ENCODE measurements around the gene DYNLT2. TPM values are rescaled to one million over a fixed set of nuclear protein-coding genes. Genes with fewer than 3 reads are reported as not detected.
"Not testable (repeated sequence)": the region's sequence is repeated elsewhere in the genome, so short reads cannot be mapped to it uniquely, and the experiment has no call there.

Gene DYNLT2
- polyA plus RNA-seq, 2 donors = 1.3 to 2.7 TPM

DNA sequence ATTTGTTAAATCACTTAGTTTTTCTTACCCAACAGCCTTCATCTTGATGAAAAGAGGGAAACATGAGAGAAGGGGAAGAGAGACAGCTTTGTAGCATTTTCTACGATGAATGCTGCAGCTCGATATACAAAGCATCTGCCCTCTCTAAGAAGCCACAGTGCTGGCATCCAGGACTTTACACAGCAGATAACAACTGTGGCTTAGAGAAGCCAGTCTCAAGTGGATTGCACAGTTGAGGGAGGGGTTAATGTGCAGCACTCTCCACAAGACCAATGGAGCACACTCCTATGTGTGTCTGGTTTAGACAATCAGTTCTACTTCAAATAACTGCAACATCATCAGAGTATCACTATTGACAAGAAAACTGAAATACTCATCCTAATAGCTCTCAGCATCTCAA is 43.6 kb downstream of the DYNLT2 start:
- H3K27me3 ChIP-seq (ENCODE audit: control insufficient read depth in 1 of 2, insufficient read depth in 2 of 2, low read length in 2 of 2) = no peaks in the 10 kb centered on the region
- H3K4me3 ChIP-seq (ENCODE audit: low read depth in 1 of 2, low read length in 2 of 2) = no peak overlapping the region
- 91 to 98% methylated on average over 2 of the region's 2 CpGs for WGBS, 2 donors
- no peaks in the 10 kb centered on the region for H3K9me3 ChIP-seq (ENCODE audit: control insufficient read depth in 2 of 2, insufficient read depth in 1 of 2, low read depth in 1 of 2, low read length in 1 of 2)
- H3K27ac ChIP-seq (ENCODE audit: low read depth in 2 of 2, low read length in 1 of 2) = no peak overlapping the region
- H3K4me1 ChIP-seq (ENCODE audit: control insufficient read depth in 2 of 2, insufficient read depth in 2 of 2, low read length in 1 of 2) = peaks cover 0 to under 1% of the 10 kb centered on the region in 2 donors
- H3K36me3 ChIP-seq (ENCODE audit: control insufficient read depth in 2 of 2, insufficient read depth in 2 of 2, low read length in 1 of 2) = no peaks in the 10 kb centered on the region

DNA sequence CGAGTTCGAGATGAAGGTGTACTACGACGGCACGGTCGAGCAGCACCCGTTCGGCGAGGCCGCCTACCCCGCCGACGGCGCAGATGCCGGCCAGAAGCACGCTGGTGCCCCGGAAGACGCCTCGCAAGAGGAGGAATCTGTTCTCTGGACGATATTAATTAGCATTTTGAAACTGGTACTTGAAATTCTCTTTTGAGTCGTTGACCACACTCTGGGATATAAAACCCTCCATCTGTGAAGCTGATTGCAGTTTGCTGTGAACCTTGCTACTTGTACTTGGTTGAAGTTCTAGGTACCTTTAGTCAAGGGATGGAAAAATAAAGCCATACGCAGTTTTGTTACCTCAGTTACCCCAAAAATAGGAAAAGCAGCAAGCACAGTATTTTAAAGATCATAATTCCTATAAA is 48.5 kb downstream of the DYNLT2 start:
- Histone ChIP-seq H3K27me3 (ENCODE audit: control insufficient read depth in 1 of 2, insufficient read depth in 2 of 2, low read length in 2 of 2) (no peaks in the 10 kb centered on the region), H3K27ac (ENCODE audit: low read depth in 2 of 2, low read length in 1 of 2) (peak overlapping the region; percentile 96), H3K36me3 (ENCODE audit: control insufficient read depth in 2 of 2, insufficient read depth in 2 of 2, low read length in 1 of 2) (no peaks in the 10 kb centered on the region), H3K4me3 (ENCODE audit: low read depth in 1 of 2, low read length in 2 of 2) (peak overlapping the region; percentile 87 to 100), H3K9me3 (ENCODE audit: control insufficient read depth in 2 of 2, insufficient read depth in 1 of 2, low read depth in 1 of 2, low read length in 1 of 2) (no peaks in the 10 kb centered on the region), H3K4me1 (ENCODE audit: control insufficient read depth in 2 of 2, insufficient read depth in 2 of 2, low read length in 1 of 2) (peaks cover 0 to 17% of the 10 kb centered on the region in 2 donors)
- 2 to 3% methylated on average over 22 of the region's 22 CpGs for WGBS, 2 donors

DNA sequence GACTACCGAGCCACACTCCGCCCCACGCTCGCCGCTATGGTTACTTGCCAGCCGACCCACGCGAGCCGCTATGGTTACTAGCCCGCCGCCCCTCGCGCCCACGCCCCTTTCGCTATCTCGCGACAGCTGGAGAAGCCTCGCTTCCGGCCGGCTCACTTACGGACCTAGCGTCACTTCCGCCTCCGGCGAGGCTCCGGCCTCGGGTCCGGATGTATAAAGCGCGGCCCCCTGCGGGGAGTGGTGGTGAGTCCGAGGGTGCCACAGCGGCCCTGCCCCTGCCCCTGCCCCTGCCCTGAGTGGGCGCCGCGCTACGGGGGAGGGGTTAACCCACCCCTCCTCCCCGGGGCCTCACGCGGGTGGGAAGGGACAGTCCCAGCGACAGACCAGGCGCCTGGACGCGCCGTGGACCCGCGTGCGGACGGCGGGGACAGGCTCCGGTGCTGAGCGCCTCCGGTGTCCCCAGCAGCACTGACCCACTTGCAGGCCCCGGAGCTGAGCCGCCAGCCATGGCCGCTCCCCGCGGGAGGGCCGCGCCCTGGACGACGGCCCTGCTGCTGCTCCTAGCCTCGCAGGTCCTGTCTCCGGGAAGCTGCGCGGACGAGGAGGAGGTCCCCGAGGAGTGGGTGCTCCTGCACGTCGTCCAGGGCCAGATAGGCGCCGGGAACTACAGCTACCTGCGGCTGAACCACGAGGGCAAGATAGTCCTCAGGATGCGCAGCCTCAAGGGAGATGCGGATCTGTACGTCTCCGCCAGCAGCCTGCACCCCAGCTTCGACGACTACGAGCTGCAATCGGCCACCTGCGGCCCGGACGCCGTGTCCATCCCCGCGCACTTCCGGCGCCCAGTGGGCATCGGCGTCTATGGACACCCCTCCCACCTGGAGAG is 49.2 kb downstream of the DYNLT2 start, which contains the start of the genes C6orf120 and WDR27:
Gene C6orf120, plus strand, starts transcription at position 173 of the 886 bp plus-strand sequence. Its CDS starts 334 bp downstream, at position 507.
Gene WDR27, minus strand, starts transcription at position 76 of the 886 bp plus-strand sequence. CDS start 13,024 bp downstream, outside the sequence.
- 1% methylated on average over 79 to 92 of the region's 92 CpGs for WGBS, 2 donors

DNA sequence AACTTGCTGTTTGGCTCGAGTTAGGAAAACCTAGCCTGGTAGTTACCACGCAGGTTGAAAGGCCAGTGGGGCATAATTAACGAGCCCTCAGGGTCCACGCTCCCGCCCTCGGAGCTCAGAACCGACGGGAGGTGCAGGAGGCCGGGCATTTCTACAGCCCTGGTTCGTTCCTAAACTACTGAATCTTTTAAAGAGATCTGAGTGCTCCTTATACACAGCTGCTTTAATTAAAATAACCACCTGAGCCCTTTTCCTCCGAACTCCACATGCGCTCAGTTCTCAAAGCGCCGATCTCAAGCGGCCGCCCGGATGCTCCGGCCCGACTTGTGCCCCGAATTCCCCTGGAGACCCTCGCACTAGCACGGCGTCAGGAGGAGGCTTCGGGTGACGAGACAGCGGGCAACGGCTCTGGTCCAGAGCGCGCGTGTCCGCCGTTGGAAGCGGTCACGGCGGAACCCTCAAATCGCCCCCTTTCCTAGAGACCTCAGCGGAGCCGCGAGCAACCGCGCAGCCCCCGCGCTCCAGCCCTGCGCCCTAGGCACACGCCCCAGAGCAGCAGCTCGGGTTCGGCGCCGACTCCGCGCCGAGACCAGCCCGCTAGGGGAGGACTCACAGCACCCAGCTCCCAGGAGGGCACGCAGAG is 49.9 kb downstream of the DYNLT2 start:
- H3K27me3 ChIP-seq (ENCODE audit: control insufficient read depth in 1 of 2, insufficient read depth in 2 of 2, low read length in 2 of 2) = no peaks in the 10 kb centered on the region
- H3K36me3 ChIP-seq (ENCODE audit: control insufficient read depth in 2 of 2, insufficient read depth in 2 of 2, low read length in 1 of 2) = no peaks in the 10 kb centered on the region
- peak overlapping the region; percentile 87 to 100 for H3K4me3 ChIP-seq (ENCODE audit: low read depth in 1 of 2, low read length in 2 of 2)
- peaks cover 0 to 17% of the 10 kb centered on the region in 2 donors for H3K4me1 ChIP-seq (ENCODE audit: control insufficient read depth in 2 of 2, insufficient read depth in 2 of 2, low read length in 1 of 2)
- H3K9me3 ChIP-seq (ENCODE audit: control insufficient read depth in 2 of 2, insufficient read depth in 1 of 2, low read depth in 1 of 2, low read length in 1 of 2) = no peaks in the 10 kb centered on the region
- H3K27ac ChIP-seq (ENCODE audit: low read depth in 2 of 2, low read length in 1 of 2) = peak overlapping the region; percentile 96
- WGBS, 2 donors = 0% methylated on average over 42 to 54 of the region's 54 CpGs

More for the DNA sequence above, 49.2 kb downstream of the DYNLT2 start, which contains the start of the genes C6orf120 and WDR27:
- no peaks in the 10 kb centered on the region for H3K9me3 ChIP-seq (ENCODE audit: control insufficient read depth in 2 of 2, insufficient read depth in 1 of 2, low read depth in 1 of 2, low read length in 1 of 2)
- peak within 1 kb of the TSS; percentile 87 to 100 for H3K4me3 ChIP-seq (ENCODE audit: low read depth in 1 of 2, low read length in 2 of 2)
- H3K27me3 ChIP-seq (ENCODE audit: control insufficient read depth in 1 of 2, insufficient read depth in 2 of 2, low read length in 2 of 2) = no peaks in the 10 kb centered on the region
- peak within 1 kb of the TSS; percentile 96 for H3K27ac ChIP-seq (ENCODE audit: low read depth in 2 of 2, low read length in 1 of 2)
- peaks cover 0 to 17% of the 10 kb centered on the region in 2 donors for H3K4me1 ChIP-seq (ENCODE audit: control insufficient read depth in 2 of 2, insufficient read depth in 2 of 2, low read length in 1 of 2)
- H3K36me3 ChIP-seq (ENCODE audit: control insufficient read depth in 2 of 2, insufficient read depth in 2 of 2, low read length in 1 of 2) = no peaks in the 10 kb centered on the region

DNA sequence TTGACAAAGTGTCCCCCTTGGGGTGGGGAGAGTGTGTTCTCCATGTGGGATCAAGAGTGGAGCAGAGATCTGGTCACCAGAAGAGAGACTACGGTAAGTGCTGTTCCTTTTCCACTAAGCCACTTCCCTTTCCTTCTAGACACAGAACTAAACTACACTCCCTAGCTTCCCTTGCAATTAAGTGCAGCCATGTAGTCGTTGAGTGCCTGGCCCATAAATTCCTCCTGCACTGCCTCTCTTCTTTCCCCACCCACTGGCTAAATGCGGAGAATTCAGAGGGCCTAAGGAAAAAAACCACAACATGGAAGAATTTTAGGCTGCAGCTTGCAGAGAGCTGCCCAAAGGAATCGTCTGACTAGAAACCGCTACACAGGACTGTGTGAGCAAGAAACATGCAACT is 51.1 kb downstream of the DYNLT2 start:
- Histone ChIP-seq H3K36me3 (ENCODE audit: control insufficient read depth in 2 of 2, insufficient read depth in 2 of 2, low read length in 1 of 2) (no peaks in the 10 kb centered on the region), H3K27me3 (ENCODE audit: control insufficient read depth in 1 of 2, insufficient read depth in 2 of 2, low read length in 2 of 2) (no peaks in the 10 kb centered on the region), H3K27ac (ENCODE audit: low read depth in 2 of 2, low read length in 1 of 2) (peak overlapping the region in 1 of 2 donors; percentile 15), H3K4me3 (ENCODE audit: low read depth in 1 of 2, low read length in 2 of 2) (no peak overlapping the region), H3K4me1 (ENCODE audit: control insufficient read depth in 2 of 2, insufficient read depth in 2 of 2, low read length in 1 of 2) (peaks cover 0 to 17% of the 10 kb centered on the region in 2 donors), H3K9me3 (ENCODE audit: control insufficient read depth in 2 of 2, insufficient read depth in 1 of 2, low read depth in 1 of 2, low read length in 1 of 2) (no peaks in the 10 kb centered on the region)
- 50 to 51% methylated on average over 5 of the region's 5 CpGs for WGBS, 2 donors

DNA sequence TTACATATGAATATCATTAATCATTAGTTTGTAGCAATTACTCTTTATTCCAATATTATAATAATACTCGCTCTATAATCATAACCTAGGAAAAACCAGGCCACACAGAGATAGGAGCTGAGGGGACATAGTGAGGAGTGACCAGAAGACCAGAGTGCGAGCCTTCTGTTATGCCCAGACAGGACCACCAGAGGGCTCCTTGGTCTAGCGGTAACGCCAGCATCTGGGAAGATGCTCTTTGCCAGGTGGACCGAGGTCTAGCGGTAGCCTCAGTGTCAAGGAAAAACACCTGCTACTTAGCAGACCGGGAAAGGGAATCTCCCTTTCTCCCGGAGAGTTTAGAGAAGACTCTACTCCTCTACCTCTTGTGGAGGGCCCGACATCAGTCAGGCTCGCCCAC is 54.3 kb downstream of the DYNLT2 start:
- WGBS, 2 donors = 85 to 86% methylated on average over 10 of the region's 10 CpGs
- H3K4me3 ChIP-seq (ENCODE audit: low read depth in 1 of 2, low read length in 2 of 2); H3K27ac ChIP-seq (ENCODE audit: low read depth in 2 of 2, low read length in 1 of 2); H3K36me3 ChIP-seq (ENCODE audit: control insufficient read depth in 2 of 2, insufficient read depth in 2 of 2, low read length in 1 of 2); H3K27me3 ChIP-seq (ENCODE audit: control insufficient read depth in 1 of 2, insufficient read depth in 2 of 2, low read length in 2 of 2); H3K9me3 ChIP-seq (ENCODE audit: control insufficient read depth in 2 of 2, insufficient read depth in 1 of 2, low read depth in 1 of 2, low read length in 1 of 2): not testable (repeated sequence)
- H3K4me1 ChIP-seq (ENCODE audit: control insufficient read depth in 2 of 2, insufficient read depth in 2 of 2, low read length in 1 of 2) = peaks cover 0 to 13% of the 10 kb centered on the region in 2 donors

DNA sequence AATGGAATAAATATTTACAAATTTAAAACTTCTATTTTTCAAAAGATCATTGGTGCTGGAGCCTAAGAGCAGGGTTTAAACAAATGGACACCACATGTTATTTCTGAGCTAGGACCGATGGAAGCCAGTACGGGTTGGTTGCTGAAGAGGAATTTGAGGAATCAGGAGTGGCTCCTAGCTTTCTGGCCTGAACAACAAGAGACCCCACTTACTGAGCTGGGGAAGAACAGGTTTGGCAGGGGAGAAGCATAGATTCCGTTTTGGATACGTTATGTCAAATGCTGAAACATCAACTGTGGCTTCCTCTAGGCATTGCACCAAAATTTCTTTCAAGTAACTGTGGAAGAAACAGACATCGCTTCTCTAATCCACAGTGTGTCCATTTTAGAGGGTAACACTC is 56.2 kb downstream of the DYNLT2 start:
- Histone ChIP-seq H3K4me3 (ENCODE audit: low read depth in 1 of 2, low read length in 2 of 2) (no peak overlapping the region), H3K36me3 (ENCODE audit: control insufficient read depth in 2 of 2, insufficient read depth in 2 of 2, low read length in 1 of 2) (peaks cover 0 to 2% of the 10 kb centered on the region in 2 donors), H3K4me1 (ENCODE audit: control insufficient read depth in 2 of 2, insufficient read depth in 2 of 2, low read length in 1 of 2) (peaks cover 0 to 13% of the 10 kb centered on the region in 2 donors), H3K9me3 (ENCODE audit: control insufficient read depth in 2 of 2, insufficient read depth in 1 of 2, low read depth in 1 of 2, low read length in 1 of 2) (no peaks in the 10 kb centered on the region), H3K27ac (ENCODE audit: low read depth in 2 of 2, low read length in 1 of 2) (no peak overlapping the region), H3K27me3 (ENCODE audit: control insufficient read depth in 1 of 2, insufficient read depth in 2 of 2, low read length in 2 of 2) (no peaks in the 10 kb centered on the region)
- WGBS, 2 donors = 83 to 92% methylated on average over 5 of the region's 5 CpGs

DNA sequence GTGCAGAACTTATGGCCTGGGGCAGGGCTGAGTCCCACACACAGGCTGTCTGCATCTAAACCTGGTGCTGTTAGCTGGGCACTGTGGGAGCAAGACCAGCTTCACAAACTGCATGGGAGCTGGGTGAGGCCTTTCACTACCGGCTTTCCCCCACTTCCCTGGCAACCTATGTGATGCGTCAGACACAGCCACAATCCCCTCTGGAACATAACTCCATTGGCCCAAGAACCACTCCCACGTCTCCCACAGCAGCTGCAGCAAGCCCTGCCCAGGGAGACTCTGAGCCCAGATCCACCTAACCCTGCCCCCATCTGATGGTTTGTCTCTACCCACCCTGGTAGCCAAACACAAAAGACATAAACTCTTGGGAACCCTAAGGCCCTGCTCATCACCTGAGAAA is 58.9 kb downstream of the DYNLT2 start:
- 95% methylated on average over 3 of the region's 3 CpGs for WGBS, 2 donors
- H3K36me3 ChIP-seq (ENCODE audit: control insufficient read depth in 2 of 2, insufficient read depth in 2 of 2, low read length in 1 of 2) = peaks cover 0 to 2% of the 10 kb centered on the region in 2 donors
- H3K4me3 ChIP-seq (ENCODE audit: low read depth in 1 of 2, low read length in 2 of 2) = no peak overlapping the region
- H3K4me1 ChIP-seq (ENCODE audit: control insufficient read depth in 2 of 2, insufficient read depth in 2 of 2, low read length in 1 of 2) = no peaks in the 10 kb centered on the region
- H3K9me3 ChIP-seq (ENCODE audit: control insufficient read depth in 2 of 2, insufficient read depth in 1 of 2, low read depth in 1 of 2, low read length in 1 of 2) = peaks cover 0 to 3% of the 10 kb centered on the region in 2 donors
- H3K27ac ChIP-seq (ENCODE audit: low read depth in 2 of 2, low read length in 1 of 2) = no peak overlapping the region
- H3K27me3 ChIP-seq (ENCODE audit: control insufficient read depth in 1 of 2, insufficient read depth in 2 of 2, low read length in 2 of 2) = no peaks in the 10 kb centered on the region

DNA sequence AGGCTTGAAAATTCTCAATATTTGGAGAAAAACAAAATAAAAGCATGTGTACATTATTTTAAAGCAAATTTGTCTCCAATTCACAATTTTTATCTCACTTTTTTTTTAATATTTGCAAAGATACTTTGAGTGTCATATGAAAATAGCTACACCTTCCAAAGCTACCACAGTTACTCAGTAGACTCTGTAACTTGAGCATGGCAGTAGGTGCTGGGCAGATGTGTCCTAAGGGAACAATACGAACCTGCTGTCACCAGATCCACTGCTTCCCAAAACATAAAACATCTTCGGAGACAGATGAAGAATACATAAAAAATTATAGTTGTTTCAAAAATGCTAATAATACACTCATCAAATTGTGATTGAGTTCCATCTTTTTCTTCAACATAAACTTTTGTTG is 60.1 kb downstream of the DYNLT2 start:
- 94 to 99% methylated on average over 2 of the region's 2 CpGs for WGBS, 2 donors
- no peak overlapping the region for H3K27ac ChIP-seq (ENCODE audit: low read depth in 2 of 2, low read length in 1 of 2)
- no peak overlapping the region for H3K4me3 ChIP-seq (ENCODE audit: low read depth in 1 of 2, low read length in 2 of 2)
- H3K27me3 ChIP-seq (ENCODE audit: control insufficient read depth in 1 of 2, insufficient read depth in 2 of 2, low read length in 2 of 2) = no peaks in the 10 kb centered on the region
- H3K9me3 ChIP-seq (ENCODE audit: control insufficient read depth in 2 of 2, insufficient read depth in 1 of 2, low read depth in 1 of 2, low read length in 1 of 2) = peaks cover 0 to 3% of the 10 kb centered on the region in 2 donors
- peaks cover 0 to 2% of the 10 kb centered on the region in 2 donors for H3K36me3 ChIP-seq (ENCODE audit: control insufficient read depth in 2 of 2, insufficient read depth in 2 of 2, low read length in 1 of 2)
- H3K4me1 ChIP-seq (ENCODE audit: control insufficient read depth in 2 of 2, insufficient read depth in 2 of 2, low read length in 1 of 2) = no peaks in the 10 kb centered on the region

Data from esophagus (tissue), 2 donors.